AG08395 (cell line): ENCODE results near the gene LINC01488.

ENCODE experiments used
- DNase-seq: peaks from one replicate; pipeline ENCODE4 v3.0.0; 2012; ENCODE audit warnings: mixed read lengths, low spot score

Gene LINC01488

GRCh38 chr11:69463995-69464960 lies 17.2 kb upstream of the LINC01488 start:
- no peak for DNase-seq

- DNase-seq, result no peak
Measured at GRCh38 chr11:69465236-69466000, 16.0 kb upstream of the LINC01488 start.

- no peak for DNase-seq
Measured at GRCh38 chr11:69466039-69466438, 15.4 kb upstream of the LINC01488 start.

- no peak for DNase-seq
Measured at GRCh38 chr11:69467196-69467595, 14.3 kb upstream of the LINC01488 start.

- DNase-seq, result no peak
Measured at GRCh38 chr11:69467646-69468045, 13.8 kb upstream of the LINC01488 start.

GRCh38 chr11:69468221-69468620 lies 13.2 kb upstream of the LINC01488 start:
- no peak for DNase-seq

- no peak for DNase-seq
Measured at GRCh38 chr11:69468911-69469885, 12.3 kb upstream of the LINC01488 start.

GRCh38 chr11:69470301-69470700 lies 11.2 kb upstream of the LINC01488 start:
- DNase-seq, result no peak

- peak; percentile 25 for DNase-seq
Measured at GRCh38 chr11:69470793-69471728, 10.4 kb upstream of the LINC01488 start.

- no peak for DNase-seq
Measured at GRCh38 chr11:69471729-69472540, 9.5 kb upstream of the LINC01488 start.

GRCh38 chr11:69472541-69473275 lies 8.8 kb upstream of the LINC01488 start:
- DNase-seq, result no peak

- DNase-seq, result no peak
Measured at GRCh38 chr11:69473276-69473845, 8.1 kb upstream of the LINC01488 start.

- no peak for DNase-seq
Measured at GRCh38 chr11:69474736-69475135, 6.7 kb upstream of the LINC01488 start.

- no peak for DNase-seq
Measured at GRCh38 chr11:69475141-69475865, 6.2 kb upstream of the LINC01488 start.

GRCh38 chr11:69475866-69476471 lies 5.5 kb upstream of the LINC01488 start:
- no peak for DNase-seq

GRCh38 chr11:69476509-69476961 lies 4.9 kb upstream of the LINC01488 start:
- DNase-seq, result no peak

GRCh38 chr11:69477086-69477485 lies 4.4 kb upstream of the LINC01488 start:
- DNase-seq, result no peak
